Embryonic facial prominence (tissue), 1 donor: ENCODE data around the gene ZSWIM4.
A peak's percentile ranks its signal among the peaks of the same experiment; 100 is the strongest.
"Not testable (repeated sequence)": the region's sequence is repeated elsewhere in the genome, so short reads cannot be mapped to it uniquely, and the experiment has no call there.

Source experiments
- DNase-seq: peaks from one replicate; pipeline ENCODE4 v3.0.0-alpha.2; 2016; ENCODE audit errors: extremely low spot score

Gene ZSWIM4

GRCh38 chr19:13794757-13795589 is at the start of gene ZSWIM4:
Gene ZSWIM4, plus strand, starts transcription at chr19:13795443. Its CDS starts 206 bp downstream, at chr19:13795649.
- DNase-seq, result peak; percentile 97

DNA sequence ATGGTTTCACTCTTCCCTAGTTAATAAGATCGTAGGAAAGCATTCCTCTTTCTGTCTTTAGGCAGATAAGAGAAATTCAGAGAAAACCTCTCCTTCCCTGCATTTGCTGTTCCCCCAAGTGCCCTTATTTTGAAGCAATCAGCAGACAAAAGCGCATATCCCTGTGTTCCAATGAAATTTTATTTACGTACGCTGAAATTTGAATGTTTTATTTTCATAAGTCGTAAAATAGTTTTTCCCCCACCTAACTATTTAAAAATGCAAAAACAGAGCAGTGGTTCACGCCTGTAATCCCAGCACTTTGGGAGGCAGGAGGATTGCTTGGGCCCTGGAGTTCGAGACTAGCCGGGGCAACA is 48.2 kb upstream of the ZSWIM4 start:
- no peak for DNase-seq

DNA sequence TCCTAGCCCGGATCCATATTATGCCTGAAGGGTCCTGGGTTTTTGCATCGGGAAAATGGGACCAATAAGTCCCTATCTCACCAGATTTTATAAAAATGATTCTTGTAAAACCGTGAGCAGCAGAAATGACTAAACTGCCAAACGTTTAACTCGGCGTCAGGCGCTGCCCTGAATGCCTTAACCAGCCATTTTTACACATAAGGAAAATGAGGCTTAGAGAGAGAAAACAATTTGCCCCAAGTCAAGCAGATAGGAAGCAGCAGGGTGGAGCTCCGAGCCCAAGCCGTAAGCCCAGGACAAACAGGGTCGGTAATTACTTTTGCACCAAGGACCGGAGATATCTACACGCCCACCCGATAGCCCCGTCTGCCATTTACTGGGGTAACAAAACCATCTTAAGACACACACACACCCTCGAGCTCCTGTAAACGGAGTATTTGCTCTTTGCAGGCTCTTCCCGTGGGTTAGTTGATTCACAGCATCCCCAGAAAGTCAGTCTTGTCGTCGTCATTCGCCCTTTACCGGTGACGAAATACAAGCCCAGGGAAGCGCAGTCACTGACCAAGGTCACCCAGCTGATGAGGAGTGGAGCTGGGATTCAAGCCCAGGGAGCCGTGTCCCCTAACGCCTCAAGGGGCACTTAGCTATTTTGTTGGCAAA is 46.9 kb upstream of the ZSWIM4 start:
- DNase-seq, result no peak

GRCh38 chr19:13751436-13751835 is 43.8 kb upstream of the ZSWIM4 start:
- no peak for DNase-seq

GRCh38 chr19:13753622-13754021 is 41.6 kb upstream of the ZSWIM4 start:
- DNase-seq, result not testable (repeated sequence)

GRCh38 chr19:13756210-13756609 is 39.0 kb upstream of the ZSWIM4 start:
- no peak for DNase-seq

DNA sequence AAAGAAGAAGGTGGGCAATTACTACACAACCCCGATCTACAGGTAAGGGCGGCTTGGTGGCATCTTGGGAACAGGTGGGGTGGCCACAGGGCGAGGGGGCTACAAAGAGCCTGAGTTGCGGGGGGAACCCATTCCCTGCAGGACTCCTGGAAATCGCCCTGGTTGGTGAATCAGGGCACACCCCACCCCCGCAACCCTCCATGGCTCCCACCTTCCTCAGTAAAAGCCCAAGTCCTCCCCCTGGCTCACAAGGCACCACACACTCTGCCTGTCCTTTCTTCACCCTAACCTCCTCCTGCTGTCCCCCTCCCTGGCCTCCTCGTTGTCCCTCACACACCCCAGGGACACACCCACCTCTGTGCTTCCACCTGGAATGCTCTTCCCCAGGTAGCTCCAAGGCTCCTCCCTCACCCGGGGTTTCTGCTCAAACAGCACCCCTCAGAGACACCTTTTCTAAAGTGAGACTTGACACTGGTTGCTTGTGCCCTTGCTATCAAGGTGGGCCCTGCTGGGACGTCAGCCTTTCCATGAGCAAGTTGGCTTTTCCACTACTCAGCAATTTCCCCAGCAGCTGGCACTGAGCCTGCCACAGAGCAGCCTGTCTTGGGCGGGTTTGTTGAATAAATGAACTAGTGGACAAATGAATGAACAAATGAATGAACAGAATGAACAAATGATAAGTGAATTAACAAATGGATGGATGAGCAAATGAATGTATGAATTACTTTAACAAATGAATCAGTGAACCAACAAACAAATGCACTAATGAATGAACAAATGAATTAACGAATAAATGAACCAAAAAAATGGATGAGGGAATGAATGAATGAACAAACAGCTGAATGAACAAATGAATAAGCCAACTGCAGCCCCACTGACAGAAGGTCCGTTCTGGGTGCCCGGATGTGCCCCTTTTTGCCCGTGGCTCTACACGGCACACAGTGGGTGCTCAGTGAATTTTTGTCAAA is 37.2 kb upstream of the ZSWIM4 start:
- no peak for DNase-seq

DNA sequence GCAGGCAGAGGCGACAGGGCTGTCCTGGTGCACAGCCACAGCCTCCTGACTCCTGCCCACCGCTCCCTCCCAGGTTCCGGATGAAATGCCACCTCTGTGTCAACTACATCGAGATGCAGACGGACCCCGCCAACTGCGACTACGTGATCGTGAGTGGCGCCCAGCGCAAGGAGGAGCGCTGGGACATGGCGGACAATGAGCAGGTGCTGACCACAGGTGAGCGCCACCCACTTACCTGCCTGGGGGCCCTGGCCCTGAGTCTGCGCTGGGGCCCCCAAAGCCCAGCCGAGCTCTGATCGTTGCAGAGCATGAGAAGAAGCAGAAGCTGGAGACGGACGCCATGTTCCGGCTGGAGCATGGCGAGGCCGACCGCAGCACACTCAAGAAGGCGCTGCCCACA is 36.4 kb upstream of the ZSWIM4 start:
- no peak for DNase-seq

- DNase-seq, result no peak
These were observed 33.8 kb upstream of the ZSWIM4 start for GRCh38 chr19:13761423-13761822.

DNA sequence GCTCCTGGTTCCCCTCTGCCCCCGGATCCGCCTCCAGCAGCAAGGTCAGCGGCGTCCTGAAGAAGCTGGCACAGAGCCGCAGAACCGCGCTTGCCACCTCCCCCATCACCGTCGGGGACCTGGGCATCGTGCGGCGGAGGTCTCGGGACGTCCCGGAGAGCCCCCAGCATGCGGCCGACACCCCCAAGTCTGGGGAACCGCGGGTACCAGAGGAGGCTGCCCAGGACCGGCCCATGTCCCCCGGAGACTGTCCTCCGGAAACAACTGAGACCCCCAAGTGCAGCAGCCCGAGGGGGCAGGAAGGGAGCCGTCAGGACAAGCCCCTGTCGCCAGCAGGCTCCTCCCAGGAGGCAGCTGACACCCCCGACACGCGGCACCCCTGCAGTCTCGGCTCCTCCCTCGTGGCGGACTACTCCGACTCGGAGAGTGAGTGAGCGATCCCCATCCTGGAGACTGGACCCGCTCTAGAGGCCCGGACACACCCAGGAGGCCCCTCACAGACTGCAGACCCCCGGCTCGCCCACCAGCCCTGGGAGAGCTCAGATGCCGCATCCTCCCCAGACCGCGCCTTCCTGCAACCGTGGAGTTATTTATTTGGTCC is 32.5 kb upstream of the ZSWIM4 start:
- no peak for DNase-seq

DNA sequence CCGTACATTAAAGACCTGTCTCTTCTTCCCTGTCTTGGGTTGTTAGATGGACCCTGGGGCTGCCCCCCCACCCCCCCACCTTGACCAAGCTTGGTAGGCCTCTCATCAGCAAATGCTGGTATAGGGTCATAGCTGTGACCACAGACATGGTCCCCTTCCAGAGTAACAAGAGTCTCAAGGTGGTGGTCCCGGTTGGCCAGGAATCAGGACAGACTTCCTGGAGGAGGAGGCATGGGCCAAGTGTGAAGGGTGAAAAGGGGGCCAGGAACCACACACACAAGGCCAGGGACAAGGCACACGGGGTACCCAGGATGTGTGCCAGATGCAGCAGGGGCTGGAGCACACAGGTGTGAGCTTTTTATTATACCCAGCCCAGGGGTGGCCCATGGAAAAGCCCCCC is 32.0 kb upstream of the ZSWIM4 start:
- DNase-seq, result no peak

- DNase-seq, result no peak
These were observed 31.0 kb upstream of the ZSWIM4 start, which contains the start of gene MRI1 for GRCh38 chr19:13764101-13764807. Gene MRI1, plus strand, starts transcription at chr19:13764522. Its CDS starts 67 bp downstream, at chr19:13764589.

GRCh38 chr19:13764821-13765394 is 30.3 kb upstream of the ZSWIM4 start:
- DNase-seq, result no peak

GRCh38 chr19:13765395-13766094 is 29.7 kb upstream of the ZSWIM4 start:
- DNase-seq, result no peak

GRCh38 chr19:13766095-13766481 is 29.2 kb upstream of the ZSWIM4 start:
- no peak for DNase-seq

- no peak for DNase-seq
These were observed 26.7 kb upstream of the ZSWIM4 start for GRCh38 chr19:13768510-13768909.

DNA sequence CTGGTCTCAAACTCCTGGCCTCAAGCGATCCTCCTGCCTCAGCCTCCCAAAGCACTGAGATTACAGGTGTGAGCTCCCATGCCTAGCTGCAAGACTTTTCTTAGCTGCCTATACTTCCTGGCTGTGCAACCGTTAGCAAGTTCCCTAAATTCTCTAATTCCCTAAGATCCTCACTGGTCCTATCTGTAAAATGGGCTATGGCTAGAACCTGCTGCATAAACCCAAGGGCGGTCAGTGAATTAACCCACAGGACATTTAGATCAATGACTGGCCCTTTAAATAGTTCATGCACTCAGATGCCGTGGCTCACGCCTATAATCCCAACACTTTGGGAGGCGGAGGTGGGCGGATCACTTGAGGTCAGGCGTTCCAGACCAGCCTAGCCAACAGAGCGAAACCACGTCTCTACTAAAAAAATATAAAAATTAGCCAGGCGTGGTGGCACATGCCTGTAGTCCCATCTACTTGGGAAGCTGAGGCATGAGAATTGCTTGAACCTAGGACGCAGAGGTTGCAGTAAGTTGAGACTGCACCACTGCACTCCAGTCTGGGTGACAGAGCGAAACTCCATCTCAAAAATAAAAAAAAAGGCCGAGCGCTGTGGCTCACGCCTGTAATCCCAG is 25.1 kb upstream of the ZSWIM4 start:
- DNase-seq, result no peak

- DNase-seq, result peak; percentile 90
These were observed 20.7 kb upstream of the ZSWIM4 start, which contains the start of gene C19orf53 for GRCh38 chr19:13774217-13775191. Gene C19orf53, plus strand, starts transcription at chr19:13774456. Its CDS starts 22 bp downstream, at chr19:13774478.
